ENCODE data around the gene WNT6. TPM values are rescaled to one million over a fixed set of nuclear protein-coding genes. Genes with fewer than 3 reads are reported as not detected.
A peak's percentile ranks its signal among the peaks of the same experiment; 100 is the strongest.

The WNT6 gene
- total RNA-seq, 1 donor: not detected

GRCh38 chr2:218850796-218851195 lies 8.8 kb upstream of the WNT6 start:
- no peak for DNase-seq (ENCODE audit: low read depth)
- TF ChIP-seq, protein P1, sequence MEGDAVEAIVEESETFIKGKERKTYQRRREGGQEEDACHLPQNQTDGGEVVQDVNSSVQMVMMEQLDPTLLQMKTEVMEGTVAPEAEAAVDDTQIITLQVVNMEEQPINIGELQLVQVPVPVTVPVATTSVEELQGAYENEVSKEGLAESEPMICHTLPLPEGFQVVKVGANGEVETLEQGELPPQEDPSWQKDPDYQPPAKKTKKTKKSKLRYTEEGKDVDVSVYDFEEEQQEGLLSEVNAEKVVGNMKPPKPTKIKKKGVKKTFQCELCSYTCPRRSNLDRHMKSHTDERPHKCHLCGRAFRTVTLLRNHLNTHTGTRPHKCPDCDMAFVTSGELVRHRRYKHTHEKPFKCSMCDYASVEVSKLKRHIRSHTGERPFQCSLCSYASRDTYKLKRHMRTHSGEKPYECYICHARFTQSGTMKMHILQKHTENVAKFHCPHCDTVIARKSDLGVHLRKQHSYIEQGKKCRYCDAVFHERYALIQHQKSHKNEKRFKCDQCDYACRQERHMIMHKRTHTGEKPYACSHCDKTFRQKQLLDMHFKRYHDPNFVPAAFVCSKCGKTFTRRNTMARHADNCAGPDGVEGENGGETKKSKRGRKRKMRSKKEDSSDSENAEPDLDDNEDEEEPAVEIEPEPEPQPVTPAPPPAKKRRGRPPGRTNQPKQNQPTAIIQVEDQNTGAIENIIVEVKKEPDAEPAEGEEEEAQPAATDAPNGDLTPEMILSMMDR (IDR thresholded peaks at IDR 0.05; ENCODE audit: insufficient read depth, low read depth, low read length): no peak
- no peak overlapping the region for H3K4me3 ChIP-seq (ENCODE audit: low read depth, low read length)

DNA sequence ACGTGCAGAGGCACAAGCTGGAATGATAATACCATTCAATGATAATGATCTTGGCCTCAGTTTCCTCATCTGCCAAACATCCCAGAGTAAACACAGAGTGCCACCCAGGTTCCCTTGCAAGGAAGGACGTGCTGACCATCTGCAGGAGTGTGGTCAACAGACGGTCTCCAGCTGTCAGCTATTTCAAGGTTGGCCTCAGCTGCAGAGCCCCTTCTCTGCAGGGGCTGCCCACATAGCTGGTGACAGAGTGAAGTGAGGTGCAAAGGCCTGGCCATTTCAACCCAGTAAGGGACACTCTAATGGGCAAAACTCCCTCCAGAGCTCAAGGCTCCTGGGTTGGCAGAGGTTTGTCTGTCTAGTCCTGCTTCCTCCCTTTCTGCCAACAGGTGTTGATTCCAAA lies 8.3 kb upstream of the WNT6 start:
- DNase-seq (ENCODE audit: low read depth): no peak
- TF ChIP-seq, protein P1 (IDR thresholded peaks at IDR 0.05; ENCODE audit: insufficient read depth, low read depth, low read length): no peak
- no peak overlapping the region for H3K4me3 ChIP-seq (ENCODE audit: low read depth, low read length)

DNA sequence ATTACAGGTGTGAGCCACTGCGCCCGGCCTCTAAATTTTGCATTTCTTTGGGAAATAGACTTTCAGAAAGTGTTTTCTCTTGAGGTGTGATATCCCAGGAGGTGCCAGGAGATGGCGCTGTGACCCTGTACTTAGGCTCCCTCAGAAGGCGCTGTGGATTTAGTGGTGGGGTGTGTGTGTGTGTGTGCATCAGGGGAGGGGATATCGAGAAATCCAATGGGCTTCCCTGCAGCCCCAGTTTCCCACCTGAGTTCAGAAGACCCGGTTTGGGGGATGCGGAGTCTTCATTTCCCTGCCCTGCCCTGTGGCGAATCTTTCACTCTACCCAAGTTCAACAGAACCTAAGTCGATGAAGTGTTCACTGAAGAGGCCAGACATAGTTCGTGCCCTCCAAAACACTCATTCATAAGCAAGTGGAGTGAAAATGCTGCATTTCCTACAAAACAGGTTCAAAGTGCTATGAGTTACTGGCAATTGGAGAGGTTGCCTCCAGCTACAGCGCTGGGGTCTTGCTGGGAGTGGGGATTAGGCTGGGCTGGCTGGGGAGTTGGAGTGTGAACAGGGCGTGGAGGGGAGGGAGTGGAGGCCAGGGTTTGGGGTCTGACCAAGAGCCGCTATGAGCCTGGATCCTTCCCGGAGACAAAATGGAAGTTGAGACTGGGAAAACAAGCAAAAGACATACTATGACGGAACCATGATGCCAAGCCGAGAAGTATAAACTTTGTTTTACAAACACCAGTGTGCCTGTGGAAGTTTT lies 6.5 kb upstream of the WNT6 start:
- no peak overlapping the region for H3K4me3 ChIP-seq (ENCODE audit: low read depth, low read length)
- TF ChIP-seq, protein P1 (IDR thresholded peaks at IDR 0.05; ENCODE audit: insufficient read depth, low read depth, low read length): peak; percentile 77
- DNase-seq (ENCODE audit: low read depth): peak; percentile 64

DNA sequence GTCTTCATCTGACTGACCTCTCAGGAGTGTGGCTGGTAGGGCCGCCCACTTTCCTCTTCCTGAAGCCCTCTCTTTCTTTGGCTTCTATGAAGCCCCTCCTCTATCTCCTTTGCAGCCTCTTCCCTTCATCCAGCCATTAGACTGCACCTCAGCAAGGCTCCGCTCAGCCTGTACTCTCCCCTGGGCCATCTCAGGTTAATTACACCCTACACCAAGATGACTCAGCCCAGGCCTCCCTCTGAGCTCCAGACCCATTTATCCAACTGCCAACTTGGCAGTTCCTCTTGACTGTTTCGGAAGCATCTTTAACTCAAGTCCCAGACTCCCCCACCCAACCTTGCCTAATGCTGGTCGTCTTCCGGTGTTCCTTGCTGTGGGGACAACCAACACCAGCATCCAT lies 5.8 kb upstream of the WNT6 start:
- TF ChIP-seq, protein P1 (IDR thresholded peaks at IDR 0.05; ENCODE audit: insufficient read depth, low read depth, low read length): no peak
- no peak overlapping the region for H3K4me3 ChIP-seq (ENCODE audit: low read depth, low read length)
- DNase-seq (ENCODE audit: low read depth): peak; percentile 31

- H3K4me3 ChIP-seq (ENCODE audit: low read depth, low read length): no peak overlapping the region
- DNase-seq (ENCODE audit: low read depth): no peak
- TF ChIP-seq, protein P1 (IDR thresholded peaks at IDR 0.05; ENCODE audit: insufficient read depth, low read depth, low read length): no peak
Observed at GRCh38 chr2:218854860-218855259, 4.7 kb upstream of the WNT6 start.

DNA sequence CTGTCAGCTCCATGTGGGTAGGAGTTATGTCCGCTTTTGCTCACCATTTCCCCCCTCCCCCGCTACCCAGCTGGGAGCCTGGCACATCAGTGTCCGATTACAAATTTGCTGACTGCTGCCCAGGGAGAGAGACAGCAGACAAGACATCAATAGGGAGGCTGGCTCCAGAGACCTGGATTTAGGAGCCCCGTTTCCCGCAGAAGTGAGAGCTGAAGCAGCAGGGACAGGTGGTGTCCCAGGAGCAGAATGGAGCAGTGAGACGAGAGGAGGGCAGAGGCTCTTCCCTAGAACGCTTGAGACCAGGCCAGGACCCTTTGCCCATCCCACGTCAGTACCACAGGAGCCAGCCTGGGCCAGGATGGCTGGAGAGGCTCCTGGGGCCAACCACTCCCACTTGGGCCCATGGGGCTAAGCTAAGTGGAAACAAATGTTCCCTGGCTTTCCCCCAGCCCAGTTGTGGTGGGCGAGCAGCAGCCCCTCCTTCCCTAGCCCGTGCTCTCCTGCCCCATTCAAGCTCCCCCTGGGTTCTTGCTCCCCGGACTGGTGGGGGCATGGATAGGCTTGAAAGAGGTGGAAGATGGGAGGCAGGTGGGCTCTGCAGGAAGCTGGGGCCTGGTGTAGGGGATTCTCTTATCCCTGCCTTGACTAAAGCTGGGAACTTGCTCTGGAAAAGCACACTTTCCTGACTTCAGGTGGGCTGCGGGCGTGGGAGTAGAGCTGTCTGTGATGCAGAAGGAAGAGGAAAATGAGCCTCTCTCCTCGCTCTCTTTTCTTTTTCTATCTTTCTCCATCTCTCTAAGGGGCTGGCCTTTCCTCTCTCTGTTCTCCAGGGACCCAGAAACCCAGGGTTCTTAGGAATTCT lies 4.1 kb upstream of the WNT6 start:
- no peak overlapping the region for H3K4me3 ChIP-seq (ENCODE audit: low read depth, low read length)
- TF ChIP-seq, protein P1 (IDR thresholded peaks at IDR 0.05; ENCODE audit: insufficient read depth, low read depth, low read length): no peak
- no peak for DNase-seq (ENCODE audit: low read depth)

Data from fibroblast of villous mesenchyme (primary cell).